Cardiac muscle cell (in vitro differentiated cells and primary cell): ENCODE results near the gene IGFL4. TPM values are rescaled to one million over a fixed set of nuclear protein-coding genes. Genes with fewer than 3 reads are reported as not detected.

Experiments used
- DNase-seq, 2 donors: peaks; one replicate each; pipeline versions ENCODE4 v3.0.0 to v3.0.0-alpha.2; 2010 to 2017; ENCODE audit warnings: low read depth in 1 of 2, low spot score in 1 of 2
- H3K27ac ChIP-seq: fragments of 200-600 bp; sonication (generic); 2 replicates; pipeline ENCODE4 v1.5.1; 2016
- H3K27me3 ChIP-seq: fragments of 200-600 bp; sonication (generic); 2 replicates; pipeline ENCODE4 v1.6.0; 2016; ENCODE audit warnings: control low read depth
- H3K36me3 ChIP-seq: fragments of 200-600 bp; sonication (generic); 2 replicates; pipeline ENCODE4 v1.5.1; 2016; ENCODE audit warnings: control low read depth
- H3K4me1 ChIP-seq: fragments of 200-600 bp; sonication (generic); 2 replicates; pipeline ENCODE4 v1.8.1; 2017; ENCODE audit warnings: low read depth, mild to moderate bottlenecking, mixed run types
- H3K4me3 ChIP-seq: fragments of 200-600 bp; sonication (generic); 2 replicates; pipeline ENCODE4 v1.5.1; 2016; ENCODE audit warnings: mild to moderate bottlenecking
- H3K9me3 ChIP-seq: fragments of 200-600 bp; sonication (generic); 2 replicates; pipeline ENCODE4 v1.5.1; 2017; ENCODE audit warnings: low read depth, mild to moderate bottlenecking, control low read depth
- CTCF ChIP-seq: IDR thresholded peaks from 2 replicates; pipeline ENCODE4 v1.5.1; 2012; ENCODE audit warnings: low read depth, mild to moderate bottlenecking, low read length
- polyA plus RNA-seq: library from polyadenylated mRNA; unstranded; fragments of >200 nt; fragmentation: Nextera tagmentation; extraction: Ambion mirVana; gene quantifications from 2 replicates; pipeline ENCODE4 v1.2.1, GENCODE V29; 2016
- total RNA-seq: library from RNA; depleted of rRNA; stranded (reverse); fragments of >200 nt; gene quantifications from 2 replicates; pipeline ENCODE4 v1.2.3, GENCODE V29; 2016

The IGFL4 gene
- total and polyA plus RNA-seq, 2 experiments from 2014 or later = 0.21 to 0.67 TPM

- Histone ChIP-seq H3K27me3 (peaks cover 12% of the 10 kb centered on the region), H3K4me3 (no peak overlapping the region), H3K27ac (no peak overlapping the region), H3K4me1 (no peaks in the 10 kb centered on the region), H3K36me3 (no peaks in the 10 kb centered on the region), H3K9me3 (no peaks in the 10 kb centered on the region)
- TF ChIP-seq CTCF = no peak
- no peak for DNase-seq
Observed at GRCh38 chr19:46002678-46003275, 38.0 kb downstream of the IGFL4 start.

- H3K36me3 ChIP-seq = no peaks in the 10 kb centered on the region
- no peak overlapping the region for H3K27ac ChIP-seq
- H3K9me3 ChIP-seq = no peaks in the 10 kb centered on the region
- H3K4me3 ChIP-seq = peak overlapping the region; percentile 28
- peak; percentile 15 to 67 for DNase-seq
- TF ChIP-seq CTCF = no peak
- H3K27me3 ChIP-seq = peaks cover 12% of the 10 kb centered on the region
- H3K4me1 ChIP-seq = no peaks in the 10 kb centered on the region
Observed at GRCh38 chr19:46000491-46001246, 40.1 kb downstream of the IGFL4 start.

GRCh38 chr19:45999653-46000121 lies 41.1 kb downstream of the IGFL4 start:
- Histone ChIP-seq H3K27me3 (peaks cover 12% of the 10 kb centered on the region), H3K4me3 (no peak overlapping the region), H3K4me1 (no peaks in the 10 kb centered on the region), H3K9me3 (no peaks in the 10 kb centered on the region), H3K27ac (no peak overlapping the region), H3K36me3 (no peaks in the 10 kb centered on the region)
- peak in 1 of 2 donors; percentile 42 for DNase-seq
- no peak for TF ChIP-seq CTCF

- no peak overlapping the region for H3K4me3 ChIP-seq
- no peaks in the 10 kb centered on the region for H3K36me3 ChIP-seq
- no peaks in the 10 kb centered on the region for H3K4me1 ChIP-seq
- no peaks in the 10 kb centered on the region for H3K9me3 ChIP-seq
- TF ChIP-seq CTCF = no peak
- H3K27me3 ChIP-seq = peaks cover 12% of the 10 kb centered on the region
- H3K27ac ChIP-seq = no peak overlapping the region
- DNase-seq = no peak
Observed at GRCh38 chr19:45998834-45999233, 42.0 kb downstream of the IGFL4 start.

GRCh38 chr19:45996933-45997332 lies 43.9 kb downstream of the IGFL4 start:
- TF ChIP-seq CTCF = no peak
- no peaks in the 10 kb centered on the region for H3K36me3 ChIP-seq
- no peaks in the 10 kb centered on the region for H3K4me1 ChIP-seq
- peaks cover 12% of the 10 kb centered on the region for H3K27me3 ChIP-seq
- H3K4me3 ChIP-seq = no peak overlapping the region
- no peak overlapping the region for H3K27ac ChIP-seq
- no peak for DNase-seq
- no peaks in the 10 kb centered on the region for H3K9me3 ChIP-seq
